Measurements from ENCODE around the gene NHLH1. TPM values are rescaled to one million over a fixed set of nuclear protein-coding genes. Genes with fewer than 3 reads are reported as not detected.

Gene NHLH1
- total and polyA plus RNA-seq, 10 of the 15 experiments (the other 5 are each of a cell fraction or from before 2014, with no cell fraction given), result 0.22 to 0.98 (median 0.43) TPM; not detected in 1

DNA sequence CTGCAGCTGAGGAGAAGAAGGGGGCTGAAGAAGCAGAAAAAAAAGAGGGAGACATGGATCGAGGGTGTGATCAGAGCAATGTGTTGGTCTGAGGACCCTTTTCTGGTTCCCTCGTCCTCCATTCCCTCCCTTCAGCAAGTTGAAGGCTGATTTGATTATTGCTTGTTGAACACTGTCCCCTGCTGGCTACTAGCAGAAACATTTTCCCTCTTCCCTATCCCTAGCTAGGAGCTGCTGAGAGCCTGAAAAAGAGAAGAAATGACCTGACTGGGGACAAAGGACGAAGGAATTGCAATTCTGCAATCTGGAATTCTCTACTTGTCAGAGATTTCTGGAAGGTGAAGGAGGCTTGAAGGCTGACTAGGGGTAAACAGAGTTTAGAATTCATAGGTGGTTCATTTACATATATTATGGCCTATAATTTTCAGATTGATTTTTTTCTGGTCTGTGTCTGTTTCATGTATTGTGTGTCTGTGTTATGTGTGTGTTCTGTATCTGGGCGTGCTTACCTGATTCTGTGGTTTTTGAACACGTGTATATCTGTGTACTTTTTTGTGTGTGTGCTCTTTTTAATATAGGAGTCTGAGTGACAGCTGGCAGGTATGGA lies 9.8 kb downstream of the NHLH1 start (continued):
- TF ChIP-seq POLR2AphosphoS5 (IDR thresholded peaks at IDR 0.05; ENCODE audit: low read length) (no peak), FOS (IDR thresholded peaks at IDR 0.05; ENCODE audit: borderline replicate concordance, extremely low read depth, insufficient read length) (no peak), POLR2A (IDR thresholded peaks at IDR 0.05; ENCODE audit: low read depth, low read length) (no peak), RCOR1 (conservative IDR thresholded peaks at IDR 0.05; ENCODE audit: low read depth, low read length) (no peak), SUPT20H (IDR thresholded peaks at IDR 0.05; ENCODE audit: borderline replicate concordance, control insufficient read depth, low read depth, low read length) (no peak), ZNF207 (IDR thresholded peaks at IDR 0.05; ENCODE audit: borderline replicate concordance) (no peak), MTA3 (IDR thresholded peaks at IDR 0.05; ENCODE audit: borderline replicate concordance, low read length) (no peak), NBN (IDR thresholded peaks at IDR 0.05) (0 out of 2 replicates have a peak, but pooled peaks have one; percentile 33), SREBF2 (IDR thresholded peaks at IDR 0.05; ENCODE audit: low read length) (no peak), STAT1 (conservative IDR thresholded peaks at IDR 0.05) (no peak), KAT2A (conservative IDR thresholded peaks at IDR 0.05; ENCODE audit: control insufficient read depth, low read depth, low read length) (no peak), EZH2 (IDR thresholded peaks at IDR 0.05; ENCODE audit: borderline replicate concordance, control insufficient read depth, low read depth, low read length) (no peak), SMAD5 (IDR thresholded peaks at IDR 0.05; ENCODE audit: low read depth) (no peak), TCF7 (IDR thresholded peaks at IDR 0.05; ENCODE audit: borderline replicate concordance) (no peak), PML (IDR thresholded peaks at IDR 0.05; ENCODE audit: low read length) (no peak)
- TF ChIP-seq, protein P1, sequence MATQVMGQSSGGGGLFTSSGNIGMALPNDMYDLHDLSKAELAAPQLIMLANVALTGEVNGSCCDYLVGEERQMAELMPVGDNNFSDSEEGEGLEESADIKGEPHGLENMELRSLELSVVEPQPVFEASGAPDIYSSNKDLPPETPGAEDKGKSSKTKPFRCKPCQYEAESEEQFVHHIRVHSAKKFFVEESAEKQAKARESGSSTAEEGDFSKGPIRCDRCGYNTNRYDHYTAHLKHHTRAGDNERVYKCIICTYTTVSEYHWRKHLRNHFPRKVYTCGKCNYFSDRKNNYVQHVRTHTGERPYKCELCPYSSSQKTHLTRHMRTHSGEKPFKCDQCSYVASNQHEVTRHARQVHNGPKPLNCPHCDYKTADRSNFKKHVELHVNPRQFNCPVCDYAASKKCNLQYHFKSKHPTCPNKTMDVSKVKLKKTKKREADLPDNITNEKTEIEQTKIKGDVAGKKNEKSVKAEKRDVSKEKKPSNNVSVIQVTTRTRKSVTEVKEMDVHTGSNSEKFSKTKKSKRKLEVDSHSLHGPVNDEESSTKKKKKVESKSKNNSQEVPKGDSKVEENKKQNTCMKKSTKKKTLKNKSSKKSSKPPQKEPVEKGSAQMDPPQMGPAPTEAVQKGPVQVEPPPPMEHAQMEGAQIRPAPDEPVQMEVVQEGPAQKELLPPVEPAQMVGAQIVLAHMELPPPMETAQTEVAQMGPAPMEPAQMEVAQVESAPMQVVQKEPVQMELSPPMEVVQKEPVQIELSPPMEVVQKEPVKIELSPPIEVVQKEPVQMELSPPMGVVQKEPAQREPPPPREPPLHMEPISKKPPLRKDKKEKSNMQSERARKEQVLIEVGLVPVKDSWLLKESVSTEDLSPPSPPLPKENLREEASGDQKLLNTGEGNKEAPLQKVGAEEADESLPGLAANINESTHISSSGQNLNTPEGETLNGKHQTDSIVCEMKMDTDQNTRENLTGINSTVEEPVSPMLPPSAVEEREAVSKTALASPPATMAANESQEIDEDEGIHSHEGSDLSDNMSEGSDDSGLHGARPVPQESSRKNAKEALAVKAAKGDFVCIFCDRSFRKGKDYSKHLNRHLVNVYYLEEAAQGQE (IDR thresholded peaks at IDR 0.05; ENCODE audit: low read depth, low read length), result no peak
- TF ChIP-seq, protein P2, sequence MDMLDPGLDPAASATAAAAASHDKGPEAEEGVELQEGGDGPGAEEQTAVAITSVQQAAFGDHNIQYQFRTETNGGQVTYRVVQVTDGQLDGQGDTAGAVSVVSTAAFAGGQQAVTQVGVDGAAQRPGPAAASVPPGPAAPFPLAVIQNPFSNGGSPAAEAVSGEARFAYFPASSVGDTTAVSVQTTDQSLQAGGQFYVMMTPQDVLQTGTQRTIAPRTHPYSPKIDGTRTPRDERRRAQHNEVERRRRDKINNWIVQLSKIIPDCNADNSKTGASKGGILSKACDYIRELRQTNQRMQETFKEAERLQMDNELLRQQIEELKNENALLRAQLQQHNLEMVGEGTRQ (IDR thresholded peaks at IDR 0.05; ENCODE audit: borderline replicate concordance, low read depth, low read length), result no peak
- TF ChIP-seq, protein P3, sequence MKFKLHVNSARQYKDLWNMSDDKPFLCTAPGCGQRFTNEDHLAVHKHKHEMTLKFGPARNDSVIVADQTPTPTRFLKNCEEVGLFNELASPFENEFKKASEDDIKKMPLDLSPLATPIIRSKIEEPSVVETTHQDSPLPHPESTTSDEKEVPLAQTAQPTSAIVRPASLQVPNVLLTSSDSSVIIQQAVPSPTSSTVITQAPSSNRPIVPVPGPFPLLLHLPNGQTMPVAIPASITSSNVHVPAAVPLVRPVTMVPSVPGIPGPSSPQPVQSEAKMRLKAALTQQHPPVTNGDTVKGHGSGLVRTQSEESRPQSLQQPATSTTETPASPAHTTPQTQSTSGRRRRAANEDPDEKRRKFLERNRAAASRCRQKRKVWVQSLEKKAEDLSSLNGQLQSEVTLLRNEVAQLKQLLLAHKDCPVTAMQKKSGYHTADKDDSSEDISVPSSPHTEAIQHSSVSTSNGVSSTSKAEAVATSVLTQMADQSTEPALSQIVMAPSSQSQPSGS (IDR thresholded peaks at IDR 0.05; ENCODE audit: low read length), result no peak
- TF ChIP-seq, protein P4, sequence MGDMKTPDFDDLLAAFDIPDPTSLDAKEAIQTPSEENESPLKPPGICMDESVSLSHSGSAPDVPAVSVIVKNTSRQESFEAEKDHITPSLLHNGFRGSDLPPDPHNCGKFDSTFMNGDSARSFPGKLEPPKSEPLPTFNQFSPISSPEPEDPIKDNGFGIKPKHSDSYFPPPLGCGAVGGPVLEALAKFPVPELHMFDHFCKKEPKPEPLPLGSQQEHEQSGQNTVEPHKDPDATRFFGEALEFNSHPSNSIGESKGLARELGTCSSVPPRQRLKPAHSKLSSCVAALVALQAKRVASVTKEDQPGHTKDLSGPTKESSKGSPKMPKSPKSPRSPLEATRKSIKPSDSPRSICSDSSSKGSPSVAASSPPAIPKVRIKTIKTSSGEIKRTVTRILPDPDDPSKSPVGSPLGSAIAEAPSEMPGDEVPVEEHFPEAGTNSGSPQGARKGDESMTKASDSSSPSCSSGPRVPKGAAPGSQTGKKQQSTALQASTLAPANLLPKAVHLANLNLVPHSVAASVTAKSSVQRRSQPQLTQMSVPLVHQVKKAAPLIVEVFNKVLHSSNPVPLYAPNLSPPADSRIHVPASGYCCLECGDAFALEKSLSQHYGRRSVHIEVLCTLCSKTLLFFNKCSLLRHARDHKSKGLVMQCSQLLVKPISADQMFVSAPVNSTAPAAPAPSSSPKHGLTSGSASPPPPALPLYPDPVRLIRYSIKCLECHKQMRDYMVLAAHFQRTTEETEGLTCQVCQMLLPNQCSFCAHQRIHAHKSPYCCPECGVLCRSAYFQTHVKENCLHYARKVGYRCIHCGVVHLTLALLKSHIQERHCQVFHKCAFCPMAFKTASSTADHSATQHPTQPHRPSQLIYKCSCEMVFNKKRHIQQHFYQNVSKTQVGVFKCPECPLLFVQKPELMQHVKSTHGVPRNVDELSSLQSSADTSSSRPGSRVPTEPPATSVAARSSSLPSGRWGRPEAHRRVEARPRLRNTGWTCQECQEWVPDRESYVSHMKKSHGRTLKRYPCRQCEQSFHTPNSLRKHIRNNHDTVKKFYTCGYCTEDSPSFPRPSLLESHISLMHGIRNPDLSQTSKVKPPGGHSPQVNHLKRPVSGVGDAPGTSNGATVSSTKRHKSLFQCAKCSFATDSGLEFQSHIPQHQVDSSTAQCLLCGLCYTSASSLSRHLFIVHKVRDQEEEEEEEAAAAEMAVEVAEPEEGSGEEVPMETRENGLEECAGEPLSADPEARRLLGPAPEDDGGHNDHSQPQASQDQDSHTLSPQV (IDR thresholded peaks at IDR 0.05), result 0 out of 2 replicates have a peak, but pooled peaks have one; percentile 33
- TF ChIP-seq, protein P5, sequence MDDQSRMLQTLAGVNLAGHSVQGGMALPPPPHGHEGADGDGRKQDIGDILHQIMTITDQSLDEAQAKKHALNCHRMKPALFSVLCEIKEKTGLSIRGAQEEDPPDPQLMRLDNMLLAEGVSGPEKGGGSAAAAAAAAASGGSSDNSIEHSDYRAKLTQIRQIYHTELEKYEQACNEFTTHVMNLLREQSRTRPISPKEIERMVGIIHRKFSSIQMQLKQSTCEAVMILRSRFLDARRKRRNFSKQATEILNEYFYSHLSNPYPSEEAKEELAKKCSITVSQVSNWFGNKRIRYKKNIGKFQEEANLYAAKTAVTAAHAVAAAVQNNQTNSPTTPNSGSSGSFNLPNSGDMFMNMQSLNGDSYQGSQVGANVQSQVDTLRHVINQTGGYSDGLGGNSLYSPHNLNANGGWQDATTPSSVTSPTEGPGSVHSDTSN (IDR thresholded peaks at IDR 0.05; ENCODE audit: insufficient replicate concordance, low read depth, low read length), result no peak
